GM18951 (cell line): ENCODE results near the gene ABCG1.

ENCODE experiments used
- POLR2A ChIP-seq: IDR thresholded peaks from 4 replicates; pipeline ENCODE4 v1.6.1; 2011; ENCODE audit warnings: mild to moderate bottlenecking; ENCODE audit not compliant: insufficient read length, insufficient read depth; ENCODE audit errors: extremely low read depth
- in situ Hi-C: fragments of 300-500 bp; cut with MboI; formaldehyde crosslinking; loops from one replicate; pipeline ENCODE4 v1.12.0; 2022; ENCODE audit warnings: low sequenced_read_pairs, mixed read lengths, inconsistent platforms; ENCODE audit not compliant: unreplicated experiment

ABCG1 gene

GRCh38 chr21:42343556-42343955, 124.6 kb downstream of the ABCG1 start:
- in situ Hi-C loops: no loop called here
- TF ChIP-seq POLR2A: no peak

- no peak for TF ChIP-seq POLR2A
- in situ Hi-C loops: no loop called here
Measured at GRCh38 chr21:42343963-42344510, 125.1 kb downstream of the ABCG1 start.

- TF ChIP-seq POLR2A: no peak
- in situ Hi-C loops: no loop called here
Measured at GRCh38 chr21:42344631-42345030, 125.7 kb downstream of the ABCG1 start.

- in situ Hi-C loops: no loop called here
- TF ChIP-seq POLR2A: no peak
Measured at GRCh38 chr21:42346441-42346840, 127.5 kb downstream of the ABCG1 start.
